Spleen (tissue), 7 donors: Measurements from ENCODE around the gene SUCLA2.

ENCODE experiments used
- POLR2A ChIP-seq, 3 donors: fragments of 450-650 bp; IDR thresholded peaks; one replicate each; pipeline ENCODE4 v1.5.1; 2017; ENCODE audit warnings: antibody characterized with exemption in 3 of 3, mild to moderate bottlenecking in 1 of 3
- POLR2AphosphoS5 ChIP-seq, 3 donors: sonication (generic); formaldehyde crosslinking; IDR thresholded peaks; one replicate each; pipeline ENCODE4 v1.5.1; 2017; ENCODE audit warnings: antibody characterized with exemption in 3 of 3
- TF ChIP-seq, protein P1 (sequence below), 11 experiments: fragments of 200-600 bp in 7 of 11; fragments of 450-650 bp in 4 of 11; sonication (generic) in 4 of 11; IDR thresholded peaks in 8 of 11; conservative IDR thresholded peaks in 3 of 11; 1 replicate in 7 of 11; 2 replicates in 4 of 11; pipeline versions ENCODE4 v1.4.0 to v1.8.0; 2016 to 2021; ENCODE audit warnings: antibody characterized with exemption in 11 of 11, inconsistent platforms in 4 of 11, mild to moderate bottlenecking in 1 of 11
- donor health status: DM: no; HTN: no; CAD: no; lungs with moderate emphysema.
- donor health status: DM: no; HTN: no; CAD: no.
- donor health status: DM: no; HTN: no; CAD: no.

GRCh38 chr13:48014359-48014758 is 13.3 kb upstream of the SUCLA2 start:
- TF ChIP-seq, protein P1, sequence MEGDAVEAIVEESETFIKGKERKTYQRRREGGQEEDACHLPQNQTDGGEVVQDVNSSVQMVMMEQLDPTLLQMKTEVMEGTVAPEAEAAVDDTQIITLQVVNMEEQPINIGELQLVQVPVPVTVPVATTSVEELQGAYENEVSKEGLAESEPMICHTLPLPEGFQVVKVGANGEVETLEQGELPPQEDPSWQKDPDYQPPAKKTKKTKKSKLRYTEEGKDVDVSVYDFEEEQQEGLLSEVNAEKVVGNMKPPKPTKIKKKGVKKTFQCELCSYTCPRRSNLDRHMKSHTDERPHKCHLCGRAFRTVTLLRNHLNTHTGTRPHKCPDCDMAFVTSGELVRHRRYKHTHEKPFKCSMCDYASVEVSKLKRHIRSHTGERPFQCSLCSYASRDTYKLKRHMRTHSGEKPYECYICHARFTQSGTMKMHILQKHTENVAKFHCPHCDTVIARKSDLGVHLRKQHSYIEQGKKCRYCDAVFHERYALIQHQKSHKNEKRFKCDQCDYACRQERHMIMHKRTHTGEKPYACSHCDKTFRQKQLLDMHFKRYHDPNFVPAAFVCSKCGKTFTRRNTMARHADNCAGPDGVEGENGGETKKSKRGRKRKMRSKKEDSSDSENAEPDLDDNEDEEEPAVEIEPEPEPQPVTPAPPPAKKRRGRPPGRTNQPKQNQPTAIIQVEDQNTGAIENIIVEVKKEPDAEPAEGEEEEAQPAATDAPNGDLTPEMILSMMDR (IDR thresholded peaks at IDR 0.05 in 8 of 11, conservative IDR thresholded peaks at IDR 0.05 in 3 of 11): no peak
- TF ChIP-seq POLR2A (IDR thresholded peaks at IDR 0.05): no peak
- no peak for TF ChIP-seq POLR2AphosphoS5 (IDR thresholded peaks at IDR 0.05)
